CMK (cell line): ENCODE measurements around the gene RNF207.

Experiments used
- DNase-seq: peaks from one replicate; pipeline ENCODE4 v3.0.0-alpha.2; 2010; ENCODE audit warnings: low read depth

Gene RNF207

DNA sequence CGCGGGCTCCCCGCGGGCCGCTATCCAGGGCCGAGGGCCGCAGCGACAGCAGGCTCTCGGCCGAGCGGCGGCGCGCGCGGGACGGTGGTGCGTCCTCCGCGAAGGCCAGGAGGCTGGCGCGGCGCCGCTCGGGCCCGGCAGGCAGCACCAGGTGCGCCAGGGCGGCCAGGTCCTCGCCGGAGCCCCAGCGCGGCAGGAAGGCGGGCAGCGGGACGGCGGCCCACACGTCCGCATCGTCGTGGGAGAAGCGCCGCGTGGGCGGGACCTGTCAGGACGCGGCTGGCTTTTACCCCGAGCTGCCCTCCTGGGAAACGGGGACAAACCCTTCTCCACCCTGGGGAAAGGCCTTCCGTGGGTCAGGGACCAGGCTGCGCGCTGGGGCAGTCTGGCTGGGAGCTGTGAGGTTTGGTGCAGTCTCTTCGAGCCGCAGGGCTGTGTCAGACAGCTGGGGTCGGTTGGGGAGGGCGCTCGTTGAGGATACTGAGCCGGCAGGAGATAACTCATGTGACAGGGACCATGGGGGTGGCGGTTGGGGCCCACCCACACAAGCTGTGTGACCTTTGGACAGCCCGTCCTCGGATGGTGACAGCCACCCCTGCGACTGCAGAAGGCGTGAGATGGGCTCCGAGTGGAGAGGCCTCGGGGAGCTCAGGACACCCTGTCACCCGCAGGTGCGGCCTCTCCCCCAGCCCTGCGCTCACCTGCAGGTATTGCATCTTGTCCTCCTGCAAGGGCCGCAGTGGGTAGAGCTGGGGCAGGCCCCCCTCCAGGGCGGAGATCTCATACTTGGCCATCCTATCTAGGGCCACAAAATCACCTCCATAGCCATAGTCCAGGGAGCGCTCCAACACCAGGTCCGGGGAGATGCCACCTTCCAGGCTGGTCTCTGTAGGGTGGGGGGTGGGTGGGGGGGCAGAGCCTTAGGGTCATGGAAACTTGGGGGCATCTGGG is 44.1 kb downstream of the RNF207 start:
- no peak for DNase-seq

DNA sequence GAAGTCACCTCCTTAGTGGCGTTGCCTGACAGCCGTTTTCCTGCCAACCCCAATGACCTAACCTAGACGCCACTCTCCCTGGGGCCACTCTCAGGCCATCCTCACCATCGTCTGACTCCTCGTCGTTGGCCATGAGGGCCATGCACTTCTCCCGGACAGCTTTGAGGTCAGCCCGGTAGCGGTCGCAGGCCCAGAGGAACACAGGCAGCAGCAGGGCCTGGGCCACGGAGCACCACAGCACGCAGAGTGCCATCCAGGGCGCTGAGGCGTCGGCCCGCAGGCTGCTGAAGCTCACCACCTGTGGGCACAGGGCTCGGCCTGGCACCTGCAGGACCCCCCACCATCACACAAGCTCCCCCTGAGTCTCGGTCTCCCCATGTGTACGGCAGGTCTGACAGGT is 45.3 kb downstream of the RNF207 start:
- DNase-seq: no peak

DNA sequence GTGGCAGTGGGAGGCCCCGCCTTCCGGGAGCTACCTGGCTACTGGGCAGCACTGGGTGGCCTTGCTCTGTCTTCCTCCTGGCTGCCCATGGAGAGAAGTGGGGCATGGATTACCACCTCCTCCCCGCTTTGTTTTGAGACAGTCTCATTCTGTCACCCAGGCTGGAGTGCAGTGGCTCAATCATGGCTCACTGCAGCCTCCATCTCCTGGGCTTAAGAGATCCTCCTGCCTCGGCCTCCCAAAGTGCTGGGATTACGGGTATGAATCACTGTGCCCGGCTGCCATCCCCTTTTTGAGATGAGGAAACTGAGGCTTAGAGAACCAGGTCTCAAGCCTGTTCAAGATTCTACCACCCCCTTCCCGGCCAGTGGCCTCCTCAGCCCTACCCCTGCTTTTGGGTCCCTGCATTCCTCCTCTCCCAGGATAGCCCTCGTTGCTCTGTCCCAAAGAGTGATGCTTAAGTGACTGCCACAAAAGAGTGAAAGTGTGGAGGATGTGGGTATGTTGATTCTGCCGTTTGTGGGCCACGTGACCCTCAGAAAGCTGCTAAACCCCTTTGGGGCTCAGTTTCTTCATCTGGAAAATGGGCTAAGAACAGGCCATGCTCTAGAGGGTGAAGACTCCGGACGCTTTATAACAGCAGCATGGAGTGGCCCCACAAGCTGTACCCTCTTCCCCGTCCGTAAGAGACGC is 45.9 kb downstream of the RNF207 start:
- no peak for DNase-seq

DNA sequence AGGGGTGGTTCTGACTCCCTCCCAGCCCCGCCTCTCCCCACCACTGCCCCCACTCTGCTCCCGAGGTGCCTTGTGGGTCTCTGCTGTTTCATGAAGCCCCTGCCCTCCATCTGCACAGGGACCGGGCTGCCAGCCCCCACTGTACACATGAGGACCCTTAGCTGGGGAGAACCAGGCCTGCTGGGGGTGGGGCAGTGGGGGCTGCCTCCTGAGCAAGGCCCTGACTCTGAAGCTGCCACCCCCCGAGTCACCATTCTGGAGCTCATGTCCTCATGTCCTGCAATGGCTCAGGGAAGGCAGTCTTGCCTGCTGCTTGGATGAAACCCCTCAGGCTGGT is 46.4 kb downstream of the RNF207 start:
- no peak for DNase-seq

DNA sequence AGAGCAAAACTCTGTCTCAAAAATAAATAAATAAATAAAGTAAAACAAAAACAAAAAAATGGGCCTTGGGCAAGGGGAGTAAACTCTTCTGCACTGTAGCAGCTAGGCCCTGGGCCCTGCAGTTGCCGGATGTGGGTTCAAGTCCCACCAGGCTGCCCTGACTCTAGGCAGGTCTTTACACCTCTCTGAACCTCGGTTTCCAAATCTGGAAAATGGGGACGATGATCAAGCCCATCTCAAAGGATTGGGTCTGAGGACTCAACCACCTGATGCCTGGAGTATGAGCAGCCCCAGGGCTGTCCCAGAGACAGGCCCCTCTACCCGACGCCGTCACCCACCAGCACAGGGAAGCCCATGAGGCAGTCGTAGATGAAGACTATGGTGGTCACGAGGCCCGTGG is 47.5 kb downstream of the RNF207 start:
- no peak for DNase-seq

DNA sequence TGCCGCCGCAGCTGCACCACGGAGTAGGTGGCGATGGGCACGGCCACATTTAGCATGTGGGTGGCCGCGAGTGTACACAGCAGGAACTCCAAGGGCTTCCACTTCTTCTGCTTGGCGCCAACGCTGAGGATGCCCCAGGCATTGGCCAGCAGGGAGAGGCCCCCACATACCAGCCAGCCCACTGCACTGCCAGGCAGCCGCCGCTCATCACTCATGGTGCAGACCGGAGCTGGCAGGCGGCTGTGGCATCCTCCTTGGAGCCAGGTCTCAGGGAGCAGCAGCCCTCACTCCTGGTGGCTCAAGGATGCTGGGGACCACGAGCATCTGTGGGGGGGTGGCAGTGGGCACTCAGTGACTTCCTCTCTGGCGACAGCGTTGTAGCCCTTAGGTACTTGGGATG is 48.8 kb downstream of the RNF207 start:
- no peak for DNase-seq

DNA sequence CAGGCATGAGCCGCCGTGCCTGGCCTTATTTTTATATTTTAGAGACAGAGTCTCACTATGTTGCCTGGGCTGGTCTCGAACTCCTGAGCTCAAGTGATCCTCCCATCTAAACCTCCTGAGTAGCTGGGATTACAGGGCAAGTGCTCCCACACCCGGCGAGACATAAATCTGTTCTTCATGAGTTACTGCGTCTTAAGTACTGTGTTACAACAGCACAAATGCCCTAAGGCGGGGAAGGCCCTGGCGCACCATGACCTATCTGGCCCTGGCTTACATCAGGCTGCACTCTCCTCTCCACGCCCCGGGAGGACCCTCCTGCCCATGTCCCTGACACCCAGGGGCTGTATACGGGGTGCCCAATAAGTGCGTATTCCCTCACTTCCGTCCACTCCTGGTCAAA is 50.7 kb downstream of the RNF207 start:
- no peak for DNase-seq

DNA sequence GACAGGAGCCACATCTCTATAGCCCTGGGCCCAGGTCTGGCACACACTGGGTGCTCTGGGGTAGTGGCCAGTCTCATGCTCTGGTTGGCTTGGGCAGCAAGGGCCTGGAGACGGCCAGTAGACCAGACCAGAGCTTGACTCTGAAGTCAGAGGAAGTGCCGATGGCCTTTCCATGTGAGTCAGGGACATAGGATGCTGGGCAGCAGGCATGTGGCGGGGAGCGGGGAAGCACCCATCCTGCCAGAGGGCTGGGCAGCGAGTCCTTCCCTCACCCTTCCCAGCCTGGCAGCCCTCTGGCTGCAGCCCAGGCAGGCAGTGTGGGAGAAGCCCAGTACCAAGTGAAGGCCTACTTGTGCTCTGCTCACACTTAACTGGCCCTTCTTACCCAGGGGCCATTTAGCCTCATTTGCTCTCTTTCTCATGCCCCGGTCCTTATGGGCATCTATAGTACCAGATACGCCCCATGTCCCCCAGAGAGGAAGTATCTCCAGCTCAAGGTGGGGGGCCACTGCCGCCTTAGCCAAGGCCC is 51.7 kb downstream of the RNF207 start:
- no peak for DNase-seq

DNA sequence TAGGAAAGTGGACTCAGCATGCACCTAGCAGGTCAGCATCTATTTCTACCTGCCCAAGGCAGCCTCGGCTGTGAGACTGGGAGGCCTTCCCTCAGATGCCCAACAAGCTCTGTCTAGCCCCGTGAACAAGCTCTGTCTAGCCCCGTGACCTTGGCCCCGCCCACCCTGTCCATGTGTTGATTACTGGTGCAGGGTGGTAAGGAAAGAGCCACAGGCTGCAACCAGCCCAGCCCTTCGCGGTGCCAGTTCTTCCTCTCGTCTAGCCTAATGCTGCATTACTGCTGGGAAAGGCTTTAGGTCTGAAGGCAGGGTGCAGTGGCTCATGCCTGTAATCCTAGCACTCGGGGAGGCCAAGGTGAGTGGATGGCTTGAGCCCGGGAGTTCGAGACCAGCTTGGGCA is 52.8 kb downstream of the RNF207 start:
- DNase-seq: no peak

DNA sequence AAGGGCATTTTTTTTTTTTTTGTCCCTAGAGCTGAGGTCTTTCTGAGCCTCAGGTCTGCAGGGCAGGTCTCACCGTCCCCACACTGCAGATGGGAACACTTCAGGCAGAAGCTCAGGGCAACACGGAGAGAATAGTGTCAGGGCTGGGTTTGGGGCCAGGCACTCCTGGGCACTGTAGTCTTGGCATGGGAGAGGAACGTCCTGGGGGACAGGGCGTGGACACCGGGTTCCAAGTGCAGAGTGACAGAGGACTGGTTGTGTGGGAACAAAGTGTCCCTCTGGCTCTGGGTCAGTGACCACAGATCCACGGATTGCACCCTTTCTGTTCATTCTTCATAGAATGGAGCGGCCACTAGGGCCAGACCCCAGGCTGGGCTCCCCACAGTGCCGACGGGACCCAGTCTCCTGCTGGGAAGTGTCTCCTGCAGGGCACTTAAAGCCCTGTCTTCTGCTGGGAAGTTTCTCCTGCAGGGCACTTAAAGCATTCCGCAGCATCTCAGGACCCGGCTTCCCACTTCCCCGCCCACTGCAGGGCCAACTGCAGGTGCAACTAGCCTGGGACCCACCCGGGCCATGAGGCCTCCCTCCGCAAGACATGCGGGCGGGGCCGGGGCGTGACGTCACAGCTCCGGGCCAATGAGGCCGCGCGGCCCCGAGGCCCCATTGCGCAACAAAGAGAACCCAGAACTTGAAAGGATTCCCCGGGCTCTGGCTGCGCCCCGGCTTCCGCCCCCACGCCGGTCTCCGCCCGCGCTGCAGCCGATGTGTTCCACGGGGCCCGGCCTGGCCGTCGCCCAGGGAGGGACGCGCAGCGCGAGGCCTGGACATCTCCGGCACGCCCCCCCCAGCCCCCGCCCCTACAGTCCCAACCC is 53.8 kb downstream of the RNF207 start:
- peak; percentile 80 for DNase-seq

DNA sequence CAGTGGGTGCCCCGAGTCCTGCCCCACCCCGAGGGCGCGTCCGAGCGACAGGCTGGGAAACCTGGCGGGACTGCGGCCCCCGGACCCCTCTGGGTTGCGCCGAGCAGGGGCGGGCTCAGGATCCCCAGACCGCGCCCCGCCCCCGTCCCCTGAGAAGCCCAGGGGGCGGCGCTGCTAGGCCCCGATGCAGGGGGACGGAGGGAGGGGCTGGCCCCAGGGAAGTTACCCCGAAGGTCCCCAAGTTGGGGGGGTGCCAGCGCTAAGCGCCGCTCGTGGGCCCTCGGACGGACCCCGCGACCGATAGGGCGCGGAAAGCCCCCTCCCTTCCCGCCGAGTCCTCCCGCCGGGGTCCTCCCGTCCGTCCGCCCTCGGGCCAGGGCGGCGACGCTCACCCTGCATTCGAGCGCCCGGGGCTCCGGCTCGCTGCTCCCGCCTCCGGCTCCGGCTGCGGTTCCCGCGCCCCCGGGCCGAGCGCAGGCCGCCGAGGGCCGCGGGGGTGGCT is 54.6 kb downstream of the RNF207 start:
- no peak for DNase-seq

DNA sequence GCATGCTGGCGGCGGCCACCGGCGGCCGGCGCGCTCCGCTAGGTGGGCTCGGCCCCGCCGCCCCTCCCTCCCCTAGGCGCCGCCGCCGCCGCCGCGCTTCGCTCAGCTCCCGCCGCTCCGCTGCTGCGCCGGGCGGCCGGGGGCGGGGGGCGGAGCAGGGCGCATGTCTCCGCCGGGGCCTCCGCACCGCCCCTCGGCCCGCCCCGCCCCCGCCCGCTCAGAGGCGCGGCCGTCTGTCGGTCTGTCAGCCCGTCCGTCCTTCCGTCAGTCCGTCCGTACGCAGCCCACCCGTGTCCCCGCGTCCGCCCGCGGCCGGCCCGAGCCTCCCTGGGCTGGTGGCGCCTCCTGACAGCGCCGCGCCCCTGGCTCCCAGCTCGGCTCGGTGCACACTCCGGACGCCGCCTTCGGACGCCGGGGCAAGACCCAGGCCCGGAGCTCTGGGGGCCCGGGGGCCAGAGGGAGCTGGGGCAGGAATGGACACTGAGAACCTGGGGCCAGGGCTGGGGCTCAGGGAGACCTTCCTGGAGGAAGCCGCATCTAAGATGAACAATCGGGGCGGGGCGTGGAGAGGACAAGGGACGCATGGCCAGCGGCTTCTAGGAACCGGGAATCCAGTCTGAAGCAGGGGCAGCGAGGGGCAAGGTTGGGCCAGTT is 55.2 kb downstream of the RNF207 start, which contains the start of gene GPR153:
GPR153 (minus strand) TSS at position 138 of the 654 bp plus-strand sequence. CDS start 6,193 bp downstream, outside the sequence.
- no peak for DNase-seq

DNA sequence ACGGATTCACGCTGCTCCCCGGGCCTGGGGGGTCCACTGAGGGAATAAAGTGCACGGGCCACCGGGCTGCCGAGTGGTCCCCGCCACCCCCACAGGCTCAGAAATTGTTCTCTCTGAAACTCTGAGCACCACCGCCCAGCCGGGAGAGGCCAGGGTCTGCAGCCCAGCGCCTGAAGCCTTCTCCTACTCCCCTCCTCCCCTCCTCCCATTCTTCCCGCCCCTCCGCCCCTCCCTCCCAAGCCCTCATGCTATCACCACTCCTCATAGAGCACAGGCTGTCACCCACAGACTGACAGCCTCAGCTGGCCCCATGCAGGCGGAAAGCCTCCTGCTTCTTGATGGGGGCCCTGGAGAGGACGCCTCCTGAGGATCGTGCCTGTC is 55.7 kb downstream of the RNF207 start:
- no peak for DNase-seq

DNA sequence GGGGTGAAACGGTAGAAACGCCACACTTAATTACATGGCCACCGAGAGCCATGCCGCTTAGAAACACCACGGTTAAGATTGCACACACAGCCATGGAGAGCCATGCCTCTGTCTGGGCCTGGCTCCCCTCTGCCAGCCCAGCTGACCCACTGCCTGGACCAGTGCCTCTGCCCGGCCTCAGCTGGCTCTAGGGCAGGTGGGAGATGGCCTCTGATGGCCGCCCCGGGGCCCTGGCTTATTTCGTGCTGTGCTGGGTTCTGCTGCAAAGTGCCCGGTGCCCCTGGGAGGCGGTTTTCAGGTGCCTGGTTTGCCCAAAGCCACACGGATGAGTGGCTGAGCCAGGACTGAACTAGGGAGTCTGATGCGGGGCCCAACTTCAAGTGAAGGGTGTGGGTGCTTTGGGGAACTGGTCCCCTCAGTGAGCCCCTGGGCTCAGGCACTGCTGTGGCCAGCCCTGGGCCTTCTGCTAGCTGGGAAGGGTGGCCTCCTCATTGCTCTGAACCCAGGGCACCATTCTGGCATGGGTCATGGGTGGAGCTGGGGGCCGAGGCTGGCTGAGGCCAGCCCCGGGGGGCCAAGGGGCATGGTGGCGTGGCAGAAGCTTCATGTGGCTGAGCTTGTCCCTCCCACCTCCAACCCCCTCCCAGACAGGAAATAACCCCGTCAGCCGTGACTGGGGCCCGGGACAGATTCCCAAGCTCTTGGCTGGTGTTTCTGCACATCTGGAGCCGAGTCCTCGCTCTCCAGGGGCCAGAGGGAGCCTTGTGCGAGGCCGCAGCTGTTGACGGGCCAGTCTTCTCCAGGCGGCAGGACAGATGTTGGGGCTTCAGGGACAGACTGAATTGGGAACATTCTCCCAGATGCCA is 56.9 kb downstream of the RNF207 start:
- no peak for DNase-seq

DNA sequence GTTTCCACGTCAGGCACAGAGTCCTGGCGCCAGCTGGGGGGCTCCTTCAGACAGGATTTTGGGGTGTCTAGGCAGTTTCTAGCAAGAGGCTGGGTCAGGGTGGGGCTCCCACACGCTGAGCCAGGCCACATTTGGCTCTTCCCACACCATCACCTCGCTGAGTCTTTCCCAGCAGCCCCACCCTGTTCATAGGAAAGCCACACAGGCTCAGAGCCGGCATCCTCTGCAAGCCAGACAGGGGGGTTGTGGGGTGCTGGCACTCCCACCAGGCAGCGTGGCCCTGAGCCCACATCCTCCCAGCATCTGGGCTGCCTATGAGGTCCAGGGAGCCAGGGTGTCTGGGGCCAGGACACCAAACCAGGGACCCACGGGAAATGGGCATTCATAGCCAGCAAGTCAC is 57.8 kb downstream of the RNF207 start:
- DNase-seq: no peak

DNA sequence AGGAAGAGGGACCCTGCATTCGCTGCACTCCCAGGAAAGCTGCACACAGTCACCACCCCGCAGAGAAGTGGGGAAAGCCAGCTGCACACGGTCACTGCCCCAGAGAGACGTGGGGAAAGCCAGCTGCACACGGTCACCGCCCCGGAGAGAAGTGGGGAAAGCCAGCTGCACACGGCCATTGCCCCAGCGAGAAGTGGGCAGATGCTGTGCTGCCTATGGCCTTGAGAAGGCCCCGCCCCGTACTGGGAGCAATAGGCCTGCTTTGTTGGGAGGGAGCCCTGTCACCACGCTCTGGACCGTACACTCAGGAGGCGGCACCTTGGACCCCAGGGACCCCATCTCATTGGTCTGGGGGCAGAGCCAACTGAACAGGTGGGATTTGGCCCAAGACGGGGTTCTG is 59.2 kb downstream of the RNF207 start:
- DNase-seq: no peak

DNA sequence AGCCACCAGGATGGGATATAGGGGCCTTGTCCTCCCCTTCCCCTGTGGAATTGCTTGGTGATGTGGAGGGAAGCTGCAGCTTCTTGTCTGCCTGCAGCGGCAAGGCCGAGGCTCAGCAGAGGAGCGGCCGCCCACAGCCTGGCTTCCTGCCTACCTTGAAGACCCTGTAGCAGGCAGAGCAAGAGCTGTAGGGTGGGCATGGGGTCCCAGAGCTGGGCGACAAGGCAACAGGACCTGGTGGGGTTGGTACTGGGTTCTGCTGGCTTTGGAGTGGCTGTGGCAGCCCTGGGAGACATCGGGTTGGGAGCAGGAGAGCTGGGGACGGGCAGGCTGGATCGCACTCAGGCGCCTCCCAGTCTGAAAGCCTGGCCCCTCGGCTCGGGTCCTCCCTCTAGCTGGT is 60.7 kb downstream of the RNF207 start:
- no peak for DNase-seq

DNA sequence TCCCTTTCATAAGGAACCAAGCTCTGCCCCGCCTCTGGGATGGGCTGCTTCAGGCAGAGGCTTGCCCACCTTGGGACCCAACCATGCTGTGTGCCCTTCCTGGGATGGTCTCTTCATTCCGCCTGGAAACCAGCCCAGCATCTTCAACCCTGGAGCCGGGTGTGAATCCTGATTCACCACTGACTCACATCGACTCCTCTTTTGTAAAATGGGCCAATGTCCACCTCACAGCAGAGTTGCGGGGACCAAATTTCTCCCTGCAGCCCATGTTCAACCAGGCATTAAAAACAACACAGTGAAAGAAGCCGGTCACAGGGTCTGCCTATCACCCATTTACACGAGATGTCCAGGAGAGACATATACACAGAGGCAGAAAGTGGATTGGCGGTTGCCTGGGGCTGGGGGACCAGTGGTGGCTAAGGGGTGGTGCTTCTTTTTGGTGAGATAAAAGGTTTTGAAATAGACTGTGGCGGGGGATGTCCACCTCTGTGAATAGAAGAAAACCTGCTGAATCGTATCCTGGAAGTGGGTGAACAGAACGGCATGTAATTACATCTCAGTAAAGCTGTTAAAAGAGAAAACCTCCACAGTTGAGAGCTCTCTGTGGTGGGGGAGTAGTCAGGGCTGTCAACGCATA is 61.9 kb downstream of the RNF207 start:
- DNase-seq: no peak

DNA sequence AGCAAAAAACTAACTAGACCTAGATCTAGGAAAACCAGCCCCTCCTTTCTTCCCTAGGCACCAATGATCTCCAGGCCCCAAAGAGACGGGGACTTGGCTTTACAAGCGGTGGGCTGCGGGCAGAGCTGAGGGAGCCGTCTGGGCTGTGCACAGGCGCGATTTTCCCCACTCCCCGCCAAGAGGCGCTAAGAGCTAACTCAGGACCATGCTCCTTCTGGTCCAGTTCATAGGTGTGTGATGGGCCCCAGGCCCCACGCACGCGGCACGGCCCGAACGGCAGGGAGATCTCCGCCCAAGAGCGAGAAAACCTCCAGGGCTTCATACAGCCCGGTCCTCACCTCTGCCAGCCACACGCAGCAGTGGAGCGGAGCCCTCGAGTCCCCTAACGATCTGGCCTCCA is 62.5 kb downstream of the RNF207 start:
- DNase-seq: no peak

DNA sequence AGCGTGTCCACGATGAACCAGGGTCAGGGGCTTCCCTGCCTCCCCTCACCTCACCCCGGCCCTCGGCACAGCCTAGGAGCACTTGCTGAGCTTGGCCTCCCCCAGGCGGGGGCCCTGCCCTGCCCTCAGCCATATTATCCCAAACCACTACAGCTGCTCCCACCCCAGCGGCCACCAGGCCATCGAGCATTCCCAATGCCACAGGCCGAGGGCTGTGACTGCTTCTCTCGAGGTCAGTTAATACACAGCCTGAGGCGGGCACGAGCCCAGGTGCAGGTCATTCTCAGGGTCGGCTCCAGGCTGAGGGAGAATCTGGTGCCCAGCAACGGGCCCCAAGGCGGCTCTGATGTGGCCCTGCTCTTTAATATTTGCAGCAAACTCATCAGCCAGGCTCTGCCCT is 63.4 kb downstream of the RNF207 start:
- DNase-seq: no peak
